ENCODE measurements around the gene SLC27A2. TPM values are rescaled to one million over a fixed set of nuclear protein-coding genes. Genes with fewer than 3 reads are reported as not detected.
"Not testable (repeated sequence)": the region's sequence is repeated elsewhere in the genome, so short reads cannot be mapped to it uniquely, and the experiment has no call there.

Gene SLC27A2
- total RNA-seq, 1 donor from 2014 or later, result 0.86 TPM

- Mint-ChIP-seq H3K27ac (ENCODE audit: unreplicated experiment) (no peak overlapping the region), H3K36me3 (ENCODE audit: low read depth) (no peaks in the 10 kb centered on the region), H3K4me1 (peaks cover 4% of the 10 kb centered on the region), H3K27me3 (ENCODE audit: low read depth) (no peaks in the 10 kb centered on the region), H3K4me3 (no peak overlapping the region), H3K9me3 (no peaks in the 10 kb centered on the region)
- no peak for TF ChIP-seq CTCF (conservative IDR thresholded peaks at IDR 0.05)
- DNase-seq (ENCODE audit: low read depth, low spot score), result no peak
Measured at GRCh38 chr15:50150349-50150748, 31.6 kb upstream of the SLC27A2 start.

- Mint-ChIP-seq H3K36me3 (ENCODE audit: low read depth) (no peaks in the 10 kb centered on the region), H3K27me3 (ENCODE audit: low read depth) (no peaks in the 10 kb centered on the region), H3K9me3 (no peaks in the 10 kb centered on the region)
Measured at GRCh38 chr15:50150851-50151250, 31.1 kb upstream of the SLC27A2 start.

GRCh38 chr15:50151476-50151875, 30.5 kb upstream of the SLC27A2 start:
- no peak for DNase-seq (ENCODE audit: low read depth, low spot score)
- Mint-ChIP-seq H3K27me3 (ENCODE audit: low read depth) (no peaks in the 10 kb centered on the region), H3K27ac (ENCODE audit: unreplicated experiment) (no peak overlapping the region), H3K4me1 (no peaks in the 10 kb centered on the region), H3K36me3 (ENCODE audit: low read depth) (no peaks in the 10 kb centered on the region), H3K4me3 (no peak overlapping the region), H3K9me3 (peaks cover 3% of the 10 kb centered on the region)
- TF ChIP-seq CTCF (conservative IDR thresholded peaks at IDR 0.05), result no peak

More at GRCh38 chr15:50150851-50151250, 31.1 kb upstream of the SLC27A2 start:
- TF ChIP-seq CTCF (conservative IDR thresholded peaks at IDR 0.05), result no peak
- Mint-ChIP-seq H3K27ac (ENCODE audit: unreplicated experiment) (no peak overlapping the region), H3K4me3 (no peak overlapping the region), H3K4me1 (no peaks in the 10 kb centered on the region)
- no peak for DNase-seq (ENCODE audit: low read depth, low spot score)

GRCh38 chr15:50158236-50158635, 23.8 kb upstream of the SLC27A2 start:
- H3K27ac Mint-ChIP-seq (ENCODE audit: unreplicated experiment); H3K4me1 Mint-ChIP-seq; DNase-seq (ENCODE audit: low read depth, low spot score); H3K36me3 Mint-ChIP-seq (ENCODE audit: low read depth); H3K4me3 Mint-ChIP-seq; H3K27me3 Mint-ChIP-seq (ENCODE audit: low read depth): not testable (repeated sequence)
- H3K9me3 Mint-ChIP-seq, result peaks cover 22% of the 10 kb centered on the region

- Mint-ChIP-seq H3K27me3 (ENCODE audit: low read depth) (no peaks in the 10 kb centered on the region), H3K4me1 (no peaks in the 10 kb centered on the region), H3K4me3 (no peak overlapping the region), H3K27ac (ENCODE audit: unreplicated experiment) (no peak overlapping the region), H3K36me3 (ENCODE audit: low read depth) (peaks cover 3% of the 10 kb centered on the region), H3K9me3 (peaks cover 11% of the 10 kb centered on the region)
- no peak for TF ChIP-seq CTCF (conservative IDR thresholded peaks at IDR 0.05)
- DNase-seq (ENCODE audit: low read depth, low spot score), result no peak
Measured at GRCh38 chr15:50162969-50163718, 18.9 kb upstream of the SLC27A2 start.

GRCh38 chr15:50163719-50164410, 18.1 kb upstream of the SLC27A2 start:
- H3K27ac Mint-ChIP-seq (ENCODE audit: unreplicated experiment), result no peak overlapping the region
- peaks cover 11% of the 10 kb centered on the region for H3K9me3 Mint-ChIP-seq
- DNase-seq (ENCODE audit: low read depth, low spot score), result no peak
- H3K4me1 Mint-ChIP-seq, result no peaks in the 10 kb centered on the region
- H3K27me3 Mint-ChIP-seq (ENCODE audit: low read depth), result no peaks in the 10 kb centered on the region
- peaks cover 3% of the 10 kb centered on the region for H3K36me3 Mint-ChIP-seq (ENCODE audit: low read depth)
- no peak overlapping the region for H3K4me3 Mint-ChIP-seq
- no peak for TF ChIP-seq CTCF (conservative IDR thresholded peaks at IDR 0.05)

Measured in neural crest cell (in vitro differentiated cells).